HepG2 (cell line): Measurements from ENCODE around the gene OTOG. TPM values are rescaled to one million over a fixed set of nuclear protein-coding genes. Genes with fewer than 3 reads are reported as not detected.

Experiments used
- ATAC-seq: fragments of 200-7000 bp; cut with Tn5 transposase; 3 replicates; pipeline ENCODE4 v1.9.1; 2020; ENCODE audit warnings: mild to moderate bottlenecking, moderate library complexity
- BruUV-seq: library from RNA; stranded (reverse); fragments of 400-500 nt; replicated peaks from 2 replicates; lab custom pipeline; 2021; lab: Mats Ljungman, UMichigan
- CTCF ChIA-PET: fragments of 300-600 bp; formaldehyde crosslinking; extraction: SDS; loops from one replicate; lab custom pipeline; 2021; ENCODE audit warnings: low total read pairs, inconsistent platforms, low intra/inter-chr PET ratio; lab: Yijun Ruan, JAX
- POLR2A ChIA-PET: fragments of 350-600 bp; sonication (Branson Sonifier 250); formaldehyde crosslinking; loops from one replicate; lab custom pipeline; 2020; ENCODE audit warnings: antibody characterized with exemption, inconsistent platforms; lab: Yijun Ruan, JAX
- DNase-seq: peaks from one replicate; pipeline ENCODE4 v3.0.0-alpha.2; 2015; ENCODE audit warnings: low spot score
- FAIRE-seq: peaks from 3 replicates; lab custom pipeline; 2011; peaks lifted over from hg19 to GRCh38; lab: Jason Lieb, UNC
- H2AFZ ChIP-seq: one replicate; pipeline ENCODE4 v1.6.1; 2011; ENCODE audit warnings: low read length, inconsistent platforms
- H3K27ac ChIP-seq: fragments of 300-600 bp; 3 replicates; pipeline ENCODE4 v1.8.0; 2011; ENCODE audit warnings: mixed run types, mild to moderate bottlenecking, mixed read lengths, low read length, inconsistent platforms; ENCODE audit not compliant: insufficient read depth; ENCODE audit errors: extremely low read length
- H3K27me3 ChIP-seq, 2 experiments: fragments of 200-600 bp in 1 of 2; 2 replicates in 1 of 2; 3 replicates in 1 of 2; pipeline versions ENCODE4 v1.6.0 to v1.8.0; 2011; ENCODE audit warnings: low read length in 2 of 2, mild to moderate bottlenecking in 2 of 2, moderate library complexity in 2 of 2, inconsistent platforms in 1 of 2; ENCODE audit not compliant: insufficient read depth in 2 of 2, control insufficient read depth in 1 of 2
- H3K36me3 ChIP-seq, 2 experiments: fragments of 200-600 bp in 1 of 2; replicated peaks in 1 of 2; 2 replicates in 1 of 2; 3 replicates in 1 of 2; pipeline versions ENCODE4 v1.5.1 to v1.8.0; 2011; ENCODE audit warnings: low read length in 2 of 2, inconsistent platforms in 1 of 2; ENCODE audit not compliant: insufficient read depth in 2 of 2, control insufficient read depth in 1 of 2
- H3K4me1 ChIP-seq: 2 replicates; pipeline ENCODE4 v1.5.1; 2012; ENCODE audit warnings: low read length, inconsistent platforms; ENCODE audit not compliant: insufficient read depth
- H3K4me2 ChIP-seq: 2 replicates; pipeline ENCODE4 v1.6.0; 2011; ENCODE audit warnings: low read depth, low read length, inconsistent platforms
- H3K4me3 ChIP-seq, 3 experiments: fragments of 200-600 bp in 1 of 3; sonication (generic), shearing (Covaris generic) in 1 of 3; replicated peaks in 1 of 3; 2 replicates each; pipeline ENCODE4 v1.5.1; 2011 to 2016; ENCODE audit warnings: low read length in 3 of 3, inconsistent platforms in 2 of 3, low read depth in 2 of 3, mild to moderate bottlenecking in 2 of 3, control low read depth in 1 of 3, mixed read lengths in 1 of 3; ENCODE audit not compliant: insufficient read depth in 1 of 3
- H3K79me2 ChIP-seq: one replicate; pipeline ENCODE4 v1.6.1; 2011; ENCODE audit warnings: low read length, inconsistent platforms; ENCODE audit not compliant: insufficient read depth
- H3K9ac ChIP-seq: 2 replicates; pipeline ENCODE4 v1.6.0; 2011; ENCODE audit warnings: mild to moderate bottlenecking, low read depth, low read length, inconsistent platforms; ENCODE audit not compliant: insufficient read depth
- H3K9me3 ChIP-seq: 2 replicates; pipeline ENCODE4 v1.5.1; 2012; ENCODE audit warnings: mild to moderate bottlenecking, low read length
- H4K20me1 ChIP-seq: 2 replicates; pipeline ENCODE4 v1.6.0; 2011; ENCODE audit warnings: inconsistent platforms, mild to moderate bottlenecking, low read length, moderate library complexity; ENCODE audit not compliant: insufficient read depth
- GABPA ChIP-seq, 2 experiments: IDR thresholded peaks; 2 replicates each; pipeline ENCODE4 v1.6.1; 2011 to 2016; ENCODE audit warnings: low read depth in 2 of 2, low read length in 1 of 2, missing biosample characterization in 1 of 2, missing genetic modification characterization in 1 of 2
- HOXA3 ChIP-seq: sonication (generic); formaldehyde crosslinking; IDR thresholded peaks from 2 replicates; pipeline ENCODE4 v1.5.0; 2020; ENCODE audit warnings: missing genetic modification reagents
- LCORL ChIP-seq, 2 experiments: fragments of 450-650 bp in 1 of 2; sonication (generic) in 1 of 2; formaldehyde crosslinking in 1 of 2; IDR thresholded peaks; 2 replicates each; pipeline versions ENCODE4 v1.5.0 to v1.6.1; 2017 to 2020; ENCODE audit warnings: antibody characterized with exemption in 1 of 2, missing genetic modification reagents in 1 of 2
- NFATC3 ChIP-seq: sonication (generic); formaldehyde crosslinking; IDR thresholded peaks from 2 replicates; pipeline ENCODE4 v1.5.1; 2020; ENCODE audit warnings: mild to moderate bottlenecking, missing genetic modification reagents
- RBAK ChIP-seq: sonication (generic); formaldehyde crosslinking; IDR thresholded peaks from 2 replicates; pipeline ENCODE4 v1.5.1; 2020; ENCODE audit warnings: mild to moderate bottlenecking, missing genetic modification reagents
- ZEB1 ChIP-seq: IDR thresholded peaks from 2 replicates; pipeline ENCODE4 v1.6.1; 2012; ENCODE audit warnings: mild to moderate bottlenecking, low read depth, inconsistent platforms; ENCODE audit not compliant: insufficient replicate concordance
- ZNF468 ChIP-seq: sonication (generic); formaldehyde crosslinking; IDR thresholded peaks from 2 replicates; pipeline ENCODE4 v1.8.0; 2022; ENCODE audit warnings: mild to moderate bottlenecking, moderate library complexity, missing genetic modification reagents
- ZNF83 ChIP-seq: sonication (generic); formaldehyde crosslinking; IDR thresholded peaks from 2 replicates; pipeline ENCODE4 v1.4.0; 2020; ENCODE audit warnings: missing genetic modification reagents, mild to moderate bottlenecking, borderline replicate concordance
- WGBS: methylation state at CpG from one replicate; pipeline ENCODE4 v1.1.6; 2017; ENCODE audit warnings: low lambda C conversion rate; 5-methylcytosine and 5-hydroxymethylcytosine counted together
- in situ Hi-C: cut with HindIII; loops from 2 replicates; pipeline ENCODE4 v1.10.0; 2017; ENCODE audit warnings: low pct_unique_long_range_greater_than_20kb; ENCODE audit not compliant: extremely low pct_ligation_motif_present
- intact Hi-C: fragments of 100-400 bp; cut with micrococcal nuclease; formaldehyde crosslinking; loops from one replicate; pipeline ENCODE4 v1.10.0; 2022; ENCODE audit not compliant: unreplicated experiment
- polyA plus RNA-seq, 8 experiments: library from polyadenylated mRNA; depleted of rRNA in 3 of 8; stranded (reverse) in 7 of 8; unstranded in 1 of 8; fragments of >200 nt; fragmentation: Illumina TruSeq in 4 of 8; extraction: Trizol in 4 of 8; gene quantifications; 2 replicates each; pipeline versions ENCODE4 v1.2.1 to v1.2.3, GENCODE V29; 2011 to 2016; ENCODE audit warnings: low read depth in 4 of 8, missing spikeins in 1 of 8, mixed read lengths in 1 of 8; ENCODE audit not compliant: insufficient read depth in 1 of 8
- total RNA-seq, 5 experiments: library from RNA; depleted of rRNA; stranded (reverse); fragments of >200 nt; fragmentation: Illumina TruSeq; extraction: Trizol; gene quantifications; 2 replicates each; pipeline ENCODE4 v1.2.3, GENCODE V29; 2016; ENCODE audit warnings: low read depth in 1 of 5
- TF ChIP-seq, protein P1 (sequence below): IDR thresholded peaks from 2 replicates; pipeline ENCODE4 v1.6.1; 2016; ENCODE audit warnings: mild to moderate bottlenecking, missing biosample characterization, missing genetic modification reagents
- TF ChIP-seq, protein P2 (sequence below): sonication (generic); formaldehyde crosslinking; IDR thresholded peaks from 2 replicates; pipeline ENCODE4 v1.5.0; 2020; ENCODE audit warnings: mild to moderate bottlenecking, missing genetic modification reagents, moderate library complexity
- TF ChIP-seq, protein P3 (sequence below): sonication (generic); formaldehyde crosslinking; conservative IDR thresholded peaks from 2 replicates; pipeline ENCODE4 v1.8.0; 2022; ENCODE audit warnings: mild to moderate bottlenecking, moderate library complexity, missing genetic modification reagents
- TF ChIP-seq, protein P4 (sequence below): sonication (generic); formaldehyde crosslinking; IDR thresholded peaks from 2 replicates; pipeline ENCODE4 v1.5.0; 2020; ENCODE audit warnings: missing genetic modification reagents, mild to moderate bottlenecking, borderline replicate concordance
- TF ChIP-seq, protein P5 (sequence below): IDR thresholded peaks from 2 replicates; pipeline ENCODE4 v1.6.1; 2016; ENCODE audit warnings: low read depth, missing genetic modification reagents, missing compliant biosample characterization

Gene OTOG
- total and polyA plus RNA-seq, 2 of the 13 experiments (the other 11 are each of a cell fraction or from before 2014, with no cell fraction given), result not detected

DNA sequence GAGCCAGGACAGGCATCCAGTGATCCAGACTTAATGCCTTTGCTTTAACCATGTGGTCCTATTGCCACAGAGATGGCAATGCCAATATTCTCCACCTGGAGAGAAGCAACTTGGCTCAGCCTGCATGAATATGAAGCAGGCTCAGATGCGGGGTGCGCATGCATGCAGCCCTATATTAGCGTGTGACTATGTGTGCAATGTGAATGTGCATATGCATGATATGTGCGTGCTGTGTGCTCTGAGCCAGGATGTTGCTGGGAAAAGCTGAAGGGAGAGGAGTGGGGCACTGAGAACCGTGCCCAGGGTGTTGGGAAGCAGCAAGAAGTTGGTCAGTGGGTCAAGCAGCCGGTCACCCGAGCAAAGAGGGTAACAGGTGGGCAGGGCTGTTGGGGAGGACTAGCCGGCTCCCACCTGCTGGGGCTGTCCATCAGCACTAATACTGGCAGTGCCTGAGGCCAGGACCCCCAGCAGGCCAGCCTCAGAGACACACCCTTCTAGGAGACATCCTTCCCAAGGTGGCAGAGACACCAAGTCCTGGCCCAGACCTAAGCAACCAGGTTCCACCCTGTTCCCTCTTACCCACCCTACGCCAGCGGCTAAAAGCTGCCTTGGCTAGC is 147.5 kb downstream of the OTOG start:
- intact Hi-C loops (no loop called here), in situ Hi-C loops (no loop called here)
- H3K9ac ChIP-seq, result no peak overlapping the region
- DNase-seq (no peak), FAIRE-seq (no peak), ATAC-seq (no peak)
- no peak overlapping the region for H2AFZ ChIP-seq
- no peak overlapping the region for H3K4me2 ChIP-seq
- H3K9me3 ChIP-seq, result no peaks in the 10 kb centered on the region
- no peaks in the 10 kb centered on the region for H4K20me1 ChIP-seq
- no peak overlapping the region for H3K4me3 ChIP-seq
- peaks cover 9 to 52% of the 10 kb centered on the region in 2 experiments for H3K27me3 ChIP-seq
- H3K79me2 ChIP-seq, result no peaks in the 10 kb centered on the region
- BruUV-seq, result no TSS peak
- no peaks in the 10 kb centered on the region for H3K4me1 ChIP-seq
- whole genome bisulfite sequencing, result 57% methylated on average over 9 of the region's 10 CpGs
- H3K36me3 ChIP-seq, result no peaks in the 10 kb centered on the region
- H3K27ac ChIP-seq, result no peak overlapping the region
- ChIA-PET CTCF (no interaction called here), POLR2A (no interaction called here)
- TF ChIP-seq LCORL (IDR thresholded peaks at IDR 0.05), result no peak
- TF ChIP-seq LCORL (CRISPR knock-in tag; IDR thresholded peaks at IDR 0.05), result no peak
- TF ChIP-seq, protein P1, sequence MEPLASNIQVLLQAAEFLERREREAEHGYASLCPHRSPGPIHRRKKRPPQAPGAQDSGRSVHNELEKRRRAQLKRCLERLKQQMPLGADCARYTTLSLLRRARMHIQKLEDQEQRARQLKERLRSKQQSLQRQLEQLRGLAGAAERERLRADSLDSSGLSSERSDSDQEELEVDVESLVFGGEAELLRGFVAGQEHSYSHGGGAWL (CRISPR knock-in tag), result no peak
- TF ChIP-seq ZNF468 (CRISPR knock-in tag), result no peak
- TF ChIP-seq ZEB1, result no peak
- TF ChIP-seq NFATC3 (CRISPR knock-in tag), result no peak
- TF ChIP-seq, protein P2, sequence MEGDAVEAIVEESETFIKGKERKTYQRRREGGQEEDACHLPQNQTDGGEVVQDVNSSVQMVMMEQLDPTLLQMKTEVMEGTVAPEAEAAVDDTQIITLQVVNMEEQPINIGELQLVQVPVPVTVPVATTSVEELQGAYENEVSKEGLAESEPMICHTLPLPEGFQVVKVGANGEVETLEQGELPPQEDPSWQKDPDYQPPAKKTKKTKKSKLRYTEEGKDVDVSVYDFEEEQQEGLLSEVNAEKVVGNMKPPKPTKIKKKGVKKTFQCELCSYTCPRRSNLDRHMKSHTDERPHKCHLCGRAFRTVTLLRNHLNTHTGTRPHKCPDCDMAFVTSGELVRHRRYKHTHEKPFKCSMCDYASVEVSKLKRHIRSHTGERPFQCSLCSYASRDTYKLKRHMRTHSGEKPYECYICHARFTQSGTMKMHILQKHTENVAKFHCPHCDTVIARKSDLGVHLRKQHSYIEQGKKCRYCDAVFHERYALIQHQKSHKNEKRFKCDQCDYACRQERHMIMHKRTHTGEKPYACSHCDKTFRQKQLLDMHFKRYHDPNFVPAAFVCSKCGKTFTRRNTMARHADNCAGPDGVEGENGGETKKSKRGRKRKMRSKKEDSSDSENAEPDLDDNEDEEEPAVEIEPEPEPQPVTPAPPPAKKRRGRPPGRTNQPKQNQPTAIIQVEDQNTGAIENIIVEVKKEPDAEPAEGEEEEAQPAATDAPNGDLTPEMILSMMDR (CRISPR knock-in tag), result no peak
- TF ChIP-seq, protein P3, sequence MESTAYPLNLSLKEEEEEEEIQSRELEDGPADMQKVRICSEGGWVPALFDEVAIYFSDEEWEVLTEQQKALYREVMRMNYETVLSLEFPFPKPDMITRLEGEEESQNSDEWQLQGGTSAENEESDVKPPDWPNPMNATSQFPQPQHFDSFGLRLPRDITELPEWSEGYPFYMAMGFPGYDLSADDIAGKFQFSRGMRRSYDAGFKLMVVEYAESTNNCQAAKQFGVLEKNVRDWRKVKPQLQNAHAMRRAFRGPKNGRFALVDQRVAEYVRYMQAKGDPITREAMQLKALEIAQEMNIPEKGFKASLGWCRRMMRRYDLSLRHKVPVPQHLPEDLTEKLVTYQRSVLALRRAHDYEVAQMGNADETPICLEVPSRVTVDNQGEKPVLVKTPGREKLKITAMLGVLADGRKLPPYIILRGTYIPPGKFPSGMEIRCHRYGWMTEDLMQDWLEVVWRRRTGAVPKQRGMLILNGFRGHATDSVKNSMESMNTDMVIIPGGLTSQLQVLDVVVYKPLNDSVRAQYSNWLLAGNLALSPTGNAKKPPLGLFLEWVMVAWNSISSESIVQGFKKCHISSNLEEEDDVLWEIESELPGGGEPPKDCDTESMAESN, result no peak
- TF ChIP-seq HOXA3 (CRISPR knock-in tag), result no peak
- TF ChIP-seq, protein P4, sequence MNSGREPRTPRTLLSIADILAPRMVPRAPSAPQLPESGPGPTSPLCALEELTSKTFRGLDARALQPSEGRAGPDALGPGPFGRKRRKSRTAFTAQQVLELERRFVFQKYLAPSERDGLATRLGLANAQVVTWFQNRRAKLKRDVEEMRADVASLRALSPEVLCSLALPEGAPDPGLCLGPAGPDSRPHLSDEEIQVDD (CRISPR knock-in tag), result no peak
- TF ChIP-seq RBAK (CRISPR knock-in tag), result no peak
- TF ChIP-seq, protein P5, sequence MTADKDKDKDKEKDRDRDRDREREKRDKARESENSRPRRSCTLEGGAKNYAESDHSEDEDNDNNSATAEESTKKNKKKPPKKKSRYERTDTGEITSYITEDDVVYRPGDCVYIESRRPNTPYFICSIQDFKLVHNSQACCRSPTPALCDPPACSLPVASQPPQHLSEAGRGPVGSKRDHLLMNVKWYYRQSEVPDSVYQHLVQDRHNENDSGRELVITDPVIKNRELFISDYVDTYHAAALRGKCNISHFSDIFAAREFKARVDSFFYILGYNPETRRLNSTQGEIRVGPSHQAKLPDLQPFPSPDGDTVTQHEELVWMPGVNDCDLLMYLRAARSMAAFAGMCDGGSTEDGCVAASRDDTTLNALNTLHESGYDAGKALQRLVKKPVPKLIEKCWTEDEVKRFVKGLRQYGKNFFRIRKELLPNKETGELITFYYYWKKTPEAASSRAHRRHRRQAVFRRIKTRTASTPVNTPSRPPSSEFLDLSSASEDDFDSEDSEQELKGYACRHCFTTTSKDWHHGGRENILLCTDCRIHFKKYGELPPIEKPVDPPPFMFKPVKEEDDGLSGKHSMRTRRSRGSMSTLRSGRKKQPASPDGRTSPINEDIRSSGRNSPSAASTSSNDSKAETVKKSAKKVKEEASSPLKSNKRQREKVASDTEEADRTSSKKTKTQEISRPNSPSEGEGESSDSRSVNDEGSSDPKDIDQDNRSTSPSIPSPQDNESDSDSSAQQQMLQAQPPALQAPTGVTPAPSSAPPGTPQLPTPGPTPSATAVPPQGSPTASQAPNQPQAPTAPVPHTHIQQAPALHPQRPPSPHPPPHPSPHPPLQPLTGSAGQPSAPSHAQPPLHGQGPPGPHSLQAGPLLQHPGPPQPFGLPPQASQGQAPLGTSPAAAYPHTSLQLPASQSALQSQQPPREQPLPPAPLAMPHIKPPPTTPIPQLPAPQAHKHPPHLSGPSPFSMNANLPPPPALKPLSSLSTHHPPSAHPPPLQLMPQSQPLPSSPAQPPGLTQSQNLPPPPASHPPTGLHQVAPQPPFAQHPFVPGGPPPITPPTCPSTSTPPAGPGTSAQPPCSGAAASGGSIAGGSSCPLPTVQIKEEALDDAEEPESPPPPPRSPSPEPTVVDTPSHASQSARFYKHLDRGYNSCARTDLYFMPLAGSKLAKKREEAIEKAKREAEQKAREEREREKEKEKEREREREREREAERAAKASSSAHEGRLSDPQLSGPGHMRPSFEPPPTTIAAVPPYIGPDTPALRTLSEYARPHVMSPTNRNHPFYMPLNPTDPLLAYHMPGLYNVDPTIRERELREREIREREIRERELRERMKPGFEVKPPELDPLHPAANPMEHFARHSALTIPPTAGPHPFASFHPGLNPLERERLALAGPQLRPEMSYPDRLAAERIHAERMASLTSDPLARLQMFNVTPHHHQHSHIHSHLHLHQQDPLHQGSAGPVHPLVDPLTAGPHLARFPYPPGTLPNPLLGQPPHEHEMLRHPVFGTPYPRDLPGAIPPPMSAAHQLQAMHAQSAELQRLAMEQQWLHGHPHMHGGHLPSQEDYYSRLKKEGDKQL (CRISPR knock-in tag), result no peak
- no peak for TF ChIP-seq GABPA (IDR thresholded peaks at IDR 0.05; ENCODE audit: low read depth, low read length)
- TF ChIP-seq GABPA (CRISPR knock-in tag; IDR thresholded peaks at IDR 0.05; ENCODE audit: low read depth), result no peak
- TF ChIP-seq ZNF83 (CRISPR knock-in tag), result no peak
